ENCODE data around the gene FLNB. TPM values are rescaled to one million over a fixed set of nuclear protein-coding genes. Genes with fewer than 3 reads are reported as not detected.

FLNB gene
- total and polyA plus RNA-seq, 9 of the 15 experiments (the other 6 are each of a cell fraction or from before 2014, with no cell fraction given) = 9.4 to 48.1 (median 25.6) TPM

- TF ChIP-seq LEF1 (IDR thresholded peaks at IDR 0.05) = no peak
- TF ChIP-seq E2F5 (CRISPR knock-in tag; IDR thresholded peaks at IDR 0.05) = no peak
- no peak for TF ChIP-seq TSHZ1 (CRISPR knock-in tag; IDR thresholded peaks at IDR 0.05)
- TF ChIP-seq ARID3A (IDR thresholded peaks at IDR 0.05; ENCODE audit: borderline replicate concordance, low read depth, low read length) = no peak
- peak; percentile 41; the same call in 1 of the 2 replicates for TF ChIP-seq HDAC2 (IDR thresholded peaks at IDR 0.05)
- TF ChIP-seq NFIC (IDR thresholded peaks at IDR 0.05) = peak; percentile 61
- TF ChIP-seq HDAC1 (IDR thresholded peaks at IDR 0.05) = no peak
- TF ChIP-seq ADNP (tag; IDR thresholded peaks at IDR 0.05) = peak; percentile 78
- no peak for TF ChIP-seq TBP (optimal IDR thresholded peaks at IDR 0.05; ENCODE audit: low read depth, low read length)
- no peak for TF ChIP-seq NFXL1 (CRISPR knock-in tag; IDR thresholded peaks at IDR 0.05)
- no peak for TF ChIP-seq BCL6 (CRISPR knock-in tag; IDR thresholded peaks at IDR 0.05)
- no peak for TF ChIP-seq LARP7 (IDR thresholded peaks at IDR 0.05)
- TF ChIP-seq SRSF9 (IDR thresholded peaks at IDR 0.05; ENCODE audit: borderline replicate concordance, low read depth, low read length) = no peak
- TF ChIP-seq CLOCK (CRISPR knock-in tag; IDR thresholded peaks at IDR 0.05; ENCODE audit: borderline replicate concordance) = no peak
- TF ChIP-seq ATF7 (IDR thresholded peaks at IDR 0.05) = peak; percentile 24; the same call in 1 of the 2 replicates
- peak; percentile 56; the same call in 1 of the 2 replicates for TF ChIP-seq MTA3 (IDR thresholded peaks at IDR 0.05; ENCODE audit: borderline replicate concordance)
Observed at GRCh38 chr3:58052373-58053273, 44.4 kb downstream of the FLNB start (continued).

Measured in K562 (cell line).